HG03439 (cell line): ENCODE measurements around the gene CACNA1D.

Experiments
- ATAC-seq: cut with Tn5 transposase; IDR thresholded peaks from one replicate; pipeline ENCODE4 v1.9.1; 2021; ENCODE audit warnings: mild to moderate bottlenecking, moderate library complexity; ENCODE audit not compliant: unreplicated experiment

Gene CACNA1D

GRCh38 chr3:53774414-53774813 is 280.0 kb downstream of the CACNA1D start:
- no peak for ATAC-seq

GRCh38 chr3:53775018-53775417 is 280.6 kb downstream of the CACNA1D start:
- no peak for ATAC-seq

GRCh38 chr3:53775834-53776251 is 281.4 kb downstream of the CACNA1D start:
- no peak for ATAC-seq

GRCh38 chr3:53776494-53777101 is 282.2 kb downstream of the CACNA1D start:
- ATAC-seq: no peak

- ATAC-seq: no peak
Observed at GRCh38 chr3:53777468-53777867, 283.1 kb downstream of the CACNA1D start.

GRCh38 chr3:53778153-53778552 is 283.7 kb downstream of the CACNA1D start:
- no peak for ATAC-seq

GRCh38 chr3:53780171-53780570 is 285.8 kb downstream of the CACNA1D start:
- no peak for ATAC-seq

- no peak for ATAC-seq
Observed at GRCh38 chr3:53780806-53781205, 286.4 kb downstream of the CACNA1D start.

- no peak for ATAC-seq
Observed at GRCh38 chr3:53787016-53787415, 292.6 kb downstream of the CACNA1D start.

GRCh38 chr3:53788038-53788437 is 293.6 kb downstream of the CACNA1D start:
- no peak for ATAC-seq

GRCh38 chr3:53789459-53789858 is 295.0 kb downstream of the CACNA1D start:
- no peak for ATAC-seq

- no peak for ATAC-seq
Observed at GRCh38 chr3:53790470-53790869, 296.1 kb downstream of the CACNA1D start.

- no peak for ATAC-seq
Observed at GRCh38 chr3:53791317-53791716, 296.9 kb downstream of the CACNA1D start.

- no peak for ATAC-seq
Observed at GRCh38 chr3:53792866-53793265, 298.5 kb downstream of the CACNA1D start.

- no peak for ATAC-seq
Observed at GRCh38 chr3:53794597-53794996, 300.2 kb downstream of the CACNA1D start.

- ATAC-seq: no peak
Observed at GRCh38 chr3:53795176-53795575, 300.8 kb downstream of the CACNA1D start.

GRCh38 chr3:53795789-53796560 is 301.6 kb downstream of the CACNA1D start:
- no peak for ATAC-seq

GRCh38 chr3:53798144-53798543 is 303.7 kb downstream of the CACNA1D start:
- ATAC-seq: no peak

- ATAC-seq: no peak
Observed at GRCh38 chr3:53799338-53799865, 305.0 kb downstream of the CACNA1D start.

- no peak for ATAC-seq
Observed at GRCh38 chr3:53800041-53800906, 305.9 kb downstream of the CACNA1D start.

- no peak for ATAC-seq
Observed at GRCh38 chr3:53801319-53801718, 306.9 kb downstream of the CACNA1D start.
